SK-N-SH treated with all-trans-retinoic acid at 6 μM for 48 hours (cell line): ENCODE results near the gene RND2.

Experiments
- ATAC-seq: fragments of 200-7000 bp; cut with Tn5 transposase; 3 replicates; pipeline ENCODE4 v1.9.1; 2020; ENCODE audit warnings: mild to moderate bottlenecking, moderate library complexity
- BACH2 ChIP-seq: fragments of 250-450 bp; sonication (Bioruptor Pico); IDR thresholded peaks from 2 replicates; pipeline ENCODE4 v1.9.0; 2021; ENCODE audit warnings: mild to moderate bottlenecking, borderline replicate concordance
- CREB5 ChIP-seq: fragments of 250-450 bp; sonication (Bioruptor Pico); IDR thresholded peaks from 2 replicates; pipeline ENCODE4 v1.5.1; 2020; ENCODE audit warnings: low read depth, mild to moderate bottlenecking, moderate library complexity
- CSDC2 ChIP-seq: fragments of 250-450 bp; sonication (Bioruptor Pico); IDR thresholded peaks from 2 replicates; pipeline ENCODE4 v1.5.0; 2020; ENCODE audit warnings: mild to moderate bottlenecking, moderate library complexity
- CSRNP3 ChIP-seq: fragments of 250-450 bp; sonication (Bioruptor Pico); IDR thresholded peaks from 2 replicates; pipeline ENCODE4 v1.5.1; 2021; ENCODE audit warnings: mild to moderate bottlenecking, moderate library complexity
- ESRRG ChIP-seq: fragments of 250-450 bp; sonication (Bioruptor Pico); IDR thresholded peaks from 2 replicates; pipeline ENCODE4 v1.6.1; 2021; ENCODE audit warnings: mild to moderate bottlenecking
- GLIS3 ChIP-seq: fragments of 250-450 bp; sonication (Bioruptor Pico); IDR thresholded peaks from 2 replicates; pipeline ENCODE4 v1.5.0; 2020; ENCODE audit warnings: mild to moderate bottlenecking, moderate library complexity
- OSR1 ChIP-seq: fragments of 250-450 bp; sonication (Bioruptor Pico); IDR thresholded peaks from 2 replicates; pipeline ENCODE4 v1.8.0; 2022; ENCODE audit warnings: moderate library complexity, mild to moderate bottlenecking, inconsistent platforms
- PATZ1 ChIP-seq: fragments of 250-450 bp; sonication (Bioruptor Pico); IDR thresholded peaks from 2 replicates; pipeline ENCODE4 v1.8.0; 2020; ENCODE audit warnings: mild to moderate bottlenecking, moderate library complexity, borderline replicate concordance
- POU6F1 ChIP-seq: fragments of 250-450 bp; sonication (Bioruptor Pico); IDR thresholded peaks from 2 replicates; pipeline ENCODE4 v1.8.0; 2021; ENCODE audit warnings: low read depth, mild to moderate bottlenecking, moderate library complexity, borderline replicate concordance
- TOX ChIP-seq: fragments of 250-450 bp; sonication (Bioruptor Pico); IDR thresholded peaks from 2 replicates; pipeline ENCODE4 v1.8.0; 2021; ENCODE audit warnings: mild to moderate bottlenecking, moderate library complexity, borderline replicate concordance
- ZC3H10 ChIP-seq: fragments of 250-450 bp; sonication (Bioruptor Pico); IDR thresholded peaks from 2 replicates; pipeline ENCODE4 v1.5.1; 2021; ENCODE audit warnings: mild to moderate bottlenecking, moderate library complexity
- ZFP3 ChIP-seq: fragments of 250-450 bp; sonication (Bioruptor Pico); IDR thresholded peaks from 2 replicates; pipeline ENCODE4 v1.5.0; 2020; ENCODE audit warnings: mild to moderate bottlenecking, moderate library complexity
- ZNF70 ChIP-seq: fragments of 450-650 bp; formaldehyde crosslinking; IDR thresholded peaks from 2 replicates; pipeline ENCODE4 v1.5.0; 2020; ENCODE audit warnings: mild to moderate bottlenecking, moderate library complexity
- ZNF8 ChIP-seq: fragments of 450-650 bp; formaldehyde crosslinking; IDR thresholded peaks from 2 replicates; pipeline ENCODE4 v1.5.0; 2020; ENCODE audit warnings: mild to moderate bottlenecking, moderate library complexity

Gene RND2

GRCh38 chr17:43069368-43069898 is 44.4 kb downstream of the RND2 start:
- TF ChIP-seq GLIS3 (CRISPR knock-in tag) (no peak), ZNF70 (CRISPR knock-in tag) (no peak), PATZ1 (CRISPR knock-in tag) (no peak), TOX (CRISPR knock-in tag) (no peak), ZC3H10 (no peak), OSR1 (CRISPR knock-in tag) (no peak), CREB5 (CRISPR knock-in tag) (no peak), CSDC2 (no peak)
- no peak for ATAC-seq

- TF ChIP-seq ZFP3 (no peak), CREB5 (CRISPR knock-in tag) (no peak)
- no peak for ATAC-seq
Observed at GRCh38 chr17:43070257-43070656, 45.2 kb downstream of the RND2 start.

- ATAC-seq, result no peak
- TF ChIP-seq TOX (CRISPR knock-in tag), result no peak
Observed at GRCh38 chr17:43070872-43071271, 45.8 kb downstream of the RND2 start.

GRCh38 chr17:43074869-43075268 is 49.8 kb downstream of the RND2 start:
- ATAC-seq, result no peak
- TF ChIP-seq ESRRG (CRISPR knock-in tag), result no peak
- no peak for TF ChIP-seq ZNF8 (CRISPR knock-in tag)
- no peak for TF ChIP-seq POU6F1 (CRISPR knock-in tag)
- TF ChIP-seq, all 23 proteins: peak for 0

- ATAC-seq, result no peak
- no peak for TF ChIP-seq BACH2
- no peak for TF ChIP-seq OSR1 (CRISPR knock-in tag)
- TF ChIP-seq ESRRG (CRISPR knock-in tag), result no peak
- TF ChIP-seq CSRNP3 (CRISPR knock-in tag), result no peak
- no peak for TF ChIP-seq GLIS3 (CRISPR knock-in tag)
Observed at GRCh38 chr17:43079641-43080302, 54.7 kb downstream of the RND2 start.
